GM23248 (cell line): ENCODE data around the gene INAFM1. TPM values are rescaled to one million over a fixed set of nuclear protein-coding genes. Genes with fewer than 3 reads are reported as not detected.

Source experiments
- DNase-seq: peaks from one replicate; pipeline ENCODE4 v3.0.0-alpha.2; 2015
- H2AFZ ChIP-seq: fragments of 200-600 bp; sonication (generic); 2 replicates; pipeline ENCODE4 v1.6.1; 2016; ENCODE audit warnings: antibody characterized with exemption
- H3F3A ChIP-seq: fragments of 200-600 bp; sonication (generic); 2 replicates; pipeline ENCODE4 v1.6.1; 2016; ENCODE audit warnings: mild to moderate bottlenecking, antibody characterized with exemption, mixed run types; ENCODE audit not compliant: insufficient read depth
- H3K27ac ChIP-seq: fragments of 200-600 bp; sonication (generic); 2 replicates; pipeline ENCODE4 v1.5.1; 2016; ENCODE audit warnings: mild to moderate bottlenecking
- H3K27me3 ChIP-seq: fragments of 200-600 bp; sonication (generic); replicated peaks from 2 replicates; pipeline ENCODE4 v1.6.1; 2016; ENCODE audit warnings: mild to moderate bottlenecking; ENCODE audit not compliant: insufficient read depth
- H3K36me3 ChIP-seq: fragments of 200-600 bp; sonication (generic); 2 replicates; pipeline ENCODE4 v1.6.1; 2016; ENCODE audit warnings: low read depth, mild to moderate bottlenecking
- H3K4me1 ChIP-seq: fragments of 200-600 bp; sonication (generic); 2 replicates; pipeline ENCODE4 v1.6.1; 2016; ENCODE audit warnings: mild to moderate bottlenecking; ENCODE audit not compliant: insufficient read depth
- H3K4me2 ChIP-seq: fragments of 200-600 bp; sonication (generic); one replicate; pipeline ENCODE4 v1.6.1; 2016; ENCODE audit warnings: mild to moderate bottlenecking; ENCODE audit not compliant: unreplicated experiment
- H3K4me3 ChIP-seq: fragments of 200-600 bp; sonication (generic); 2 replicates; pipeline ENCODE4 v1.5.1; 2016; ENCODE audit warnings: mild to moderate bottlenecking
- H3K79me2 ChIP-seq: fragments of 200-600 bp; sonication (generic); 2 replicates; pipeline ENCODE4 v1.6.1; 2016; ENCODE audit warnings: mild to moderate bottlenecking; ENCODE audit not compliant: insufficient read depth
- H3K9ac ChIP-seq: fragments of 200-600 bp; sonication (generic); 2 replicates; pipeline ENCODE4 v1.6.1; 2016; ENCODE audit warnings: mild to moderate bottlenecking
- H3K9me2 ChIP-seq: fragments of 200-600 bp; sonication (generic); 2 replicates; pipeline ENCODE4 v1.6.1; 2016; ENCODE audit warnings: mixed run types, mild to moderate bottlenecking, moderate library complexity; ENCODE audit not compliant: insufficient read depth
- H3K9me3 ChIP-seq: fragments of 200-600 bp; sonication (generic); one replicate; pipeline ENCODE4 v1.6.1; 2017; ENCODE audit warnings: low read depth
- H4K20me1 ChIP-seq: fragments of 200-600 bp; sonication (generic); 2 replicates; pipeline ENCODE4 v1.6.0; 2016; ENCODE audit not compliant: insufficient read depth
- EZH2 ChIP-seq: fragments of 200-600 bp; sonication (generic); IDR thresholded peaks from 2 replicates; pipeline ENCODE4 v1.6.1; 2018; ENCODE audit warnings: antibody characterized with exemption, mild to moderate bottlenecking; ENCODE audit not compliant: insufficient read depth, poor library complexity, severe bottlenecking
- EZH2phosphoT487 ChIP-seq: fragments of 200-600 bp; sonication (generic); IDR thresholded peaks from 2 replicates; pipeline ENCODE4 v1.6.1; 2018; ENCODE audit warnings: antibody characterized with exemption, moderate library complexity, mild to moderate bottlenecking, low read depth; ENCODE audit not compliant: insufficient read depth
- WGBS, 2 experiments: methylation state at CpG; one replicate each; pipeline ENCODE4 v1.1.6; 2015 to 2017; ENCODE audit warnings: low lambda C conversion rate in 2 of 2, low coverage in 1 of 2; ENCODE audit errors: missing lambda C conversion rate in 2 of 2; 5-methylcytosine and 5-hydroxymethylcytosine counted together
- in situ Hi-C: fragments of 300-500 bp; cut with MboI; formaldehyde crosslinking; loops from 2 replicates; pipeline ENCODE4 v1.15.0; 2020
- polyA plus RNA-seq: library from polyadenylated mRNA; unstranded; fragments of >200 nt; fragmentation: Nextera tagmentation; extraction: Ambion mirVana; gene quantifications from 2 replicates; pipeline ENCODE4 v1.2.1, GENCODE V29; 2016
- total RNA-seq: library from RNA; depleted of rRNA; stranded (reverse); fragments of >200 nt; shearing (Covaris generic); gene quantifications from 2 replicates; pipeline ENCODE4 v1.2.3, GENCODE V29; 2014

INAFM1 gene
- total and polyA plus RNA-seq, 2 experiments from 2014 or later: 5.2 to 14.1 TPM

DNA sequence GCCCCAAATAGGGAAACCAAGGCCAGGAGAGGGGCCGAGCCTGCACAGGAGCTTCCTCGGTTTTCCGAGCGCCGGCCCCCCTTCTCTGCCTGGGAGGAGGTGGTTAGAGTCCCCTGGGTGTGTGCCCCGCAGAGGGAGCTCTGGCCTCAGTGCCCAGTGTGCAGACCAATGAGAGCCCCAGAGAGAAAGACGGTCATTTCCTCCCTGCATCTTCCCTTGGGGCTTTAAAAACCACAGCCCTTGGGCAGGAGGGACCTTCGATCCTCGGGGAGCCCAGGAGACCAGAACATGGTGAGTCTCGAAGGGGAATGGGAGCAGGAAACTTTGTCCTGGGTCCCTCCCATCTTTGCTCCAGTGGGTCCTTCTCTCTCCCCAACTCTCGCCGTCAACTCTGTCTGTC lies 34.9 kb downstream of the INAFM1 start, which contains the start of gene C5AR1:
Gene C5AR1 (plus strand): TSS at position 254 of the 400 bp plus-strand sequence. CDS start 35 bp downstream, at position 289.
- no peaks in the 10 kb centered on the region for H3F3A ChIP-seq
- no peaks in the 10 kb centered on the region for H4K20me1 ChIP-seq
- H3K9me2 ChIP-seq: no peaks in the 10 kb centered on the region
- WGBS, 2 experiments: 48 to 66% methylated on average over 11 to 12 of the region's 12 CpGs
- H3K36me3 ChIP-seq: no peaks in the 10 kb centered on the region
- no peaks in the 10 kb centered on the region for H3K79me2 ChIP-seq
- no peak for DNase-seq
- H3K4me3 ChIP-seq: no peak within 1 kb of the TSS
- H3K9me3 ChIP-seq: no peaks in the 10 kb centered on the region
- no peak for TF ChIP-seq EZH2
- no peak for TF ChIP-seq EZH2phosphoT487
- H3K9ac ChIP-seq: no peak within 1 kb of the TSS
- in situ Hi-C loops: no loop called here
- peak within 1 kb of the TSS; percentile 46 for H3K4me2 ChIP-seq
- peaks cover 16% of the 10 kb centered on the region for H3K4me1 ChIP-seq
- no peaks in the 10 kb centered on the region for H3K27me3 ChIP-seq
- H2AFZ ChIP-seq: no peak within 1 kb of the TSS
- H3K27ac ChIP-seq: no peak within 1 kb of the TSS

DNA sequence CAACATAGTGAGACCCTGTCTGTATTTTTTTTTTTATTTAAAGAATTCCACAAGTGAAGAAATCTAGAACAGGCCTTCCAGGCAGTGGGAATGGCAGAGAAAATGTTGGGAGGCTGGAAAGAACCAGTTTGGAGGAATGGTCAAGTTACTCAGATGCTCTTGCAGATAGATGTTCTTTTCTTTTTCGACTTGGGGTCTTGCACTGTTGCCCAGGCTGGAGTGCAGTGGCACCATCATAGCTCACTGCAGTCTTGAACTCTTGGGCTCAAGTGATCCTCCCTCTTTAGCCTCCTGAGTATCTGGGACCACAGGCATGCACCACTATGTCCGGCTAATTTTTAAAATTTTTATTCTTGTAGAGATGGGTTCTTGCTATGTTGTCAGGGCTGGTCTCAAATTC lies 35.6 kb downstream of the INAFM1 start:
- Histone ChIP-seq H3K79me2 (no peaks in the 10 kb centered on the region), H3K27me3 (no peaks in the 10 kb centered on the region), H3K4me2 (no peak overlapping the region), H3K4me3 (no peak overlapping the region), H2AFZ (no peak overlapping the region), H3F3A (no peaks in the 10 kb centered on the region), H3K27ac (no peak overlapping the region), H3K9me3 (no peaks in the 10 kb centered on the region), H3K9me2 (no peaks in the 10 kb centered on the region), H3K4me1 (peaks cover 16% of the 10 kb centered on the region), H3K9ac (no peak overlapping the region), H4K20me1 (no peaks in the 10 kb centered on the region), H3K36me3 (no peaks in the 10 kb centered on the region)
- in situ Hi-C loops: no loop called here
- no peak for DNase-seq
- TF ChIP-seq EZH2phosphoT487 (no peak), EZH2 (no peak)
- WGBS, 2 experiments: 96 to 98% methylated on average over 2 of the region's 2 CpGs

DNA sequence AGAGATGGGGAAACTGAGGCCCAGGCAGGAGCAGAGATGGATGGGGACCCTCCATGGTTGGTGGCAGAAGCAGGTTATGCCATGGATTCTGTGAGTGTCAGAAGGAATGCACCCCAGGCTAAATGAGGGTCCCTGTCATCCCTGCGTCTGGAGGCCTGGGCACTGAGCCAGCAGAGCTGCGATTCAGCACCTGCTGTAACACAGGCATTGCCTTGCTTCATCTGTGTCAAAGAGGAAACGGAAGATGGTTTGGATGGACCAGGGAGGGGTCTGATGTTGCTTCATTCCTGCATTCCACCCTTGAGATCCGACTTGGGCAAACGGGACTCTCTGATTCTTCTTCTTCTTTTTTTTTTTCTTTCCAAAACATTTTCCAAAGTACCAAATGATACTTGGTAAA lies 36.1 kb downstream of the INAFM1 start:
- H3K9me2 ChIP-seq: no peaks in the 10 kb centered on the region
- peaks cover 3% of the 10 kb centered on the region; the same call in 1 of the 2 replicates for H3F3A ChIP-seq
- no peaks in the 10 kb centered on the region for H3K27me3 ChIP-seq
- no peak overlapping the region for H3K4me3 ChIP-seq
- H3K27ac ChIP-seq: no peak overlapping the region
- TF ChIP-seq EZH2phosphoT487 (no peak), EZH2 (no peak)
- no peak overlapping the region for H2AFZ ChIP-seq
- 26 to 29% methylated on average over 5 of the region's 5 CpGs for WGBS, 2 experiments
- H3K79me2 ChIP-seq: no peaks in the 10 kb centered on the region
- peak; percentile 34 for DNase-seq
- peaks cover 15% of the 10 kb centered on the region for H3K4me1 ChIP-seq
- H3K9ac ChIP-seq: no peak overlapping the region
- in situ Hi-C loops: no loop called here
- no peaks in the 10 kb centered on the region for H3K9me3 ChIP-seq
- no peak overlapping the region for H3K4me2 ChIP-seq
- H4K20me1 ChIP-seq: no peaks in the 10 kb centered on the region
- no peaks in the 10 kb centered on the region for H3K36me3 ChIP-seq

DNA sequence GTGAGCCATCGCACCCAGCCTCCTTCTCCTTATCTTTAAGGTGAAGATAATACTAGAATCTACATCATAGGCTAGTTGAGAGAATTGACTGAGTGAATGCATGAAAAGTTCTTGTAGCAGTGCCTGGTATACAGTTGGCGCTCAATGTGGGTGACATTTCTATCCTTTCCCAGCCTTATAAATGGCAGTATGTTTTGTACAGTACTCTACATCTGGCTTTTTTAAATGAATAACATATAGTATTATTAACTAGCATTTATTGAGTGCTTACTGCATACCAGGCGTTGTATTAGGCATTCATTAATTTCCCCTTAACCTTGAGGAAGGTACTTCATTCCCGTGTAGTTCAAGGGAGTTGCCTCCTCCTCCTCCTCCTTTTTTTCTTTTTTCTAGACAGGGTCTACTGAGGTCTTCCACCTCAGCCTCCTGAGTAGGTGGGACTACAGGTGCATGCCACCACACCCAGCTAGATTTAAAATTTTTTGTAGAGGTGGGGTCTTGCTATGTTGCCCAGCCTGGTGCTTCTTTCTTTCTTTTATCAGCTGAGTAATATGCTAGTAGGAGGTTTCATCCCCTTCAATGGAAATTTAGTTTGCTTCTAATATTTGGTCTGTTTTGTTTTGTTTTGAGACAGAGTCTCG lies 37.8 kb downstream of the INAFM1 start:
- Histone ChIP-seq H3K9ac (no peak overlapping the region), H4K20me1 (no peaks in the 10 kb centered on the region), H3F3A (peaks cover 3% of the 10 kb centered on the region; the same call in 1 of the 2 replicates), H3K4me2 (no peak overlapping the region), H3K4me1 (peaks cover 13% of the 10 kb centered on the region), H3K36me3 (no peaks in the 10 kb centered on the region), H3K79me2 (no peaks in the 10 kb centered on the region), H3K9me3 (no peaks in the 10 kb centered on the region), H3K27ac (no peak overlapping the region), H3K27me3 (no peaks in the 10 kb centered on the region), H2AFZ (no peak overlapping the region), H3K4me3 (no peak overlapping the region), H3K9me2 (no peaks in the 10 kb centered on the region)
- 79 to 83% methylated on average over 5 of the region's 5 CpGs for WGBS, 2 experiments
- DNase-seq: no peak
- TF ChIP-seq EZH2phosphoT487 (no peak), EZH2 (no peak)
- in situ Hi-C loops: no loop called here
